GM19395 (cell line): ENCODE results near the gene OSBPL2.

Experiments
- ATAC-seq: cut with Tn5 transposase; IDR thresholded peaks from one replicate; pipeline ENCODE4 v1.9.1; 2021; ENCODE audit warnings: mild to moderate bottlenecking, moderate library complexity; ENCODE audit not compliant: unreplicated experiment

Gene OSBPL2

DNA sequence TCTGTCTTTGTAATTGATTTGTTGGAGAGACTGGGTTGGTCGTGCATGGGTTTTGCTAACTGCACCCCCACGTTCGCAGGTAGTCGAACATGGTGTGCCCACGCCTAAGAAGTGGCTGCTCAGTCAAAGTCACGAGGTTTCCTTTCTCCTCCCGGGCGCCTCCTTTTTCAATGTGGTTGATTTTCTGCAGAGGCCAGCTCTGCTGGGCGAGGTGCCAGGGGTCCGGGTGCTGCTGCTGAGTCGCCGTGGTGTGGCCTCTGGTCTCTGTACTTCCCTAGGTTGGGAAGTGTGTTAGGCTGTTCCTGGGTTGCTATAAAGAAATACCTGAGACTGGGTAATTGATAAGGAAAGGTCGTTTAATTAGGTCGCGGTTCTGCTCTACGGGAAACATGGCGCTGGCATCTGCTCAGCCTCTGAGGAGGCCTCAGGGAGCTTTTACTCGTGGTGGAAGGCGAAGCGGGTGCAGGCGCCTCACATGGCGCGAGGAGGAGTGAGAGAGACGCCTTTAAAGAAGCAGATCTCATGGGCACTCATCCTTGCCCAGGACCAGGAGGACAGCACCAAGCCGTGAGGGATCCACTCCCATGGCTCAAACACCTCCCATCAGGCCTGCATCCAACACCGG is 14.1 kb downstream of the OSBPL2 start:
- no peak for ATAC-seq

DNA sequence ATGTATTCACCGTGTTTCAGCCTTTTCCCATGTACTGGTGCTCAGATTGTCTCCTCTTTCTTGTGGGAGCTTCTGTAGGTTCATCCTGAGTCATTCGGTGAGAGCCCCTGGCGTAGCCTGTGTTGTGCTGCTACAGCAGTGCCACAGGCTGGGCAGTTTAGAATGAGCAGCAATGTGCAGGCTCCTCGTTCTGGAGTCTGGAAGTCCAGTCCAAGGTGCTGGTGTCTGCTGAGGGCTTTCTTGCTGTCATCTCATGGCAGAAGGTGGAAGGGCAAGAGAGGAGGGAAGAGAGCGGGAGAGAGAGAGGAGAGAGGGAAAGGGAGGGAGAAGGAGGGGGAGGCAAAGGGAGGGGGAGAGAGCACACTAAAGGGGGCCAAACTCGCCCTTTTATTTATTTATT is 15.1 kb downstream of the OSBPL2 start:
- no peak for ATAC-seq

DNA sequence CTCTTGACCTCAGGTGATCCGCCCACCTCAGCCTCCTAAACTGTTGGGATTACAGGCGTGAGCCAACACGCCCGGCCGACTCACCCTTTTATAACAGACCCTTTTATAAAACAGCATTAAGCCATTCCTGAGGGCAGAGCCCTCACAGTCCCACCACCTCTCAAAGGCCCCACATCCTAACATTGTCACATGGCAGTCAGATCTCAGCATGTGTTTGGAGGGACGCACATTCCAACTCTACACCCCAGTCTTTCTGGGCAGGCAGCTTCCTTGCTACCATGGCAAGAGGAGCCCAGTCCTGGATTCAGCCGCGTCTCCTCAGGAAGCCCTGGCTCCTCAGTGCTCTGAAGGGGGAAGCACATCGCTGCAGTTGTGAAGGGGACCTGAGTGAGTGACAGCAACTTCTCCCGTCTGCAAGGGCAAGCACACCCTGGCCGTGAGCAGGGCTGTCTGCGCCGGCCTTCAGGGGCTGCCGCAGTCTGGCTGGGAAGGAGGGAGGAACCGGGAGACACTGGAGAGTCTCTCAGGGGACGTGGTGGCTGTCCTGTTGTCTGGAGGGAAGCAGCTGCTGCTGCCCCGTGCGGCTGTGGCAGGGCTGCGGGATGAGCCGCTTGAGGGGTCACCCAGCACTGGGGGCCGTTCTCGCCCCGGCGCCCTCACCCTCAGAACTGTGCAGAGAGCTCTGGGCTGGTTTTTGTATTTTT is 15.9 kb downstream of the OSBPL2 start:
- ATAC-seq, result no peak

DNA sequence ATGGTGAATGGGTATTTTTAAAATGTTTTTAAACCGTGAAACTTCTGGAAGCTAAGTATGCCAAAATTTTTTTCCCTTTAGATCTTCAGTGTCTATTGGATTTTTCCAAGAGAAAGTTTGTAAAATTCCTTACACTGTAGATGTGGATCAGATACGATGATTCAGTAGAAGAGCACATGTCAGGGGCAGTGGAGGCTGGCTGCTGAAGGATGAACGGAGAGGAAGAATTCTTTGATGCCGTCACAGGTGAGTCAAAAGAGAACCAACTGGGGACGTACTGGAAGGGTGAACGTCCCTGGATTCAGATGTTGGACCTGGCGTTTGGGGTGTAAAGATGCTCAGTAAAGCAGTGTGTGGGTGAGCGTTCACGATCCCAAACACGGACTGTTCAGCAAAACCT is 17.7 kb downstream of the OSBPL2 start:
- no peak for ATAC-seq

DNA sequence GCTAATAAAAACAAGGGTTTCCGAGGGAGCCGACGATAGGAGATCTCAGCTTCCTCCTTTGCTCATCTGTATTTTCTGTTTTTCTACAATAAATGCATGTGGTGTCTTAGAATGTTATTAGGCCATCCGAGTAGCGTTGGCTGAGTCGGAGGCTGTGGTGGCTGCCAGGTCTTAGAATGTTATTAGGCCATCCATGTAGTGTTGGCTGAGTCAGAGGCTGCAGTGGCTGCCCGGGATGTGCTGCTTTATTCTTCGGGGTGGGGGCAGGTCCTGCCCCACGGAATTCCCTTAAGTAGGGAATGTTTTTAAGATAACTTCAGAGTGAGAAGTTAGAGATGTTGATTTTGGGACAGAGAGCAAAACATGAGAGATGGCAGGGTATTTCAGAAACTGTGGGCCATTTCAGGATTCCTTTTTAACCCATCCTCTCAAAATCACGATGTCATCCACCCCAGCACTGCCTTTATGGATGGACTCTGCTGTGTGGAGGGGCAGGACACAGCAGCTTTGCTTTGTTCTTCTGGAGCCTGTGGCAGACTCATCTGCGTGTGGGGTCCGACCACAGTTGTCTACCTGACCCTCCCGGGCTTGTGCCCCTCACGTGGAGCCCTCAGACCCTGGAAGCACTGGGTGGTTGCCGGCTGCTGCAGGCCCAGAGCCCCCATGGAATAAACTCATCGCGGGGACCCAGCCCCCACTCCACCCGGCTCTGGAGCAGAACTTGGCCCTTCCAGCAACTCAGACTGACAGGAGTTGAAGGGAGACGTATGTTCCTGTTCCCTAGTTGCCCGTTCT is 20.4 kb downstream of the OSBPL2 start:
- ATAC-seq, result no peak

DNA sequence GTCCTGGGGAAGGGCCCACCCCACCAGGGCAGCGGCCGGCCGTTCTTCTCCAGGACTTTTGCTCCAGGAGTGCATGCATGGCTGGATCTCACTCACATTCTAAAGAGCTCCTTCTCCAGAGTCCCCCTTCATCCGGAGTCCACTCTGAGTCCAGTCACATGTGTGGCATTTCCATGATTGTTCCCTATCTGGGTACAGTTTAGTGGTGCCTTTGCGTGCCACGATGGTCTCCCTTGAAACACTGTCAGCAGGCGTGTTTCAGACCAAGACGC is 20.9 kb downstream of the OSBPL2 start:
- ATAC-seq, result no peak

DNA sequence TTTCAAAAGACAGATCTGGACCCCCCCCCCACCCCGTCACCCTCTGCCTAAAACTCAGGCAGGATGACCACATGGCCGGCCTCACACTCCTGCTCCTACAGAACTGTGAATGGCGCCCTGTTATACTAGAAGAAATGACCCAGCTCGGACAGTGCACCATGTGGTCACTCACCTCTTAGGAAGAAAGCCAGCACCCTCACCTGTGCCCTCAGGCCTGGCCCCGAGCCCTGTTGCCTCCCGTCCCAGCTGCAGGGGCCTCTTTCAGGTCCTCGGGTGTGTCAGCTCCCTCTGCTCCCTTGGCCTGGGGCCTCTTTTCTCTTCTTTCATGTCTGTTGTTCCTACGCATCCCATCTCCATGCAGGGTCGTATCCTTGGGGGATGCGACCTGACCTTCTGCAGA is 23.7 kb downstream of the OSBPL2 start:
- ATAC-seq, result no peak

DNA sequence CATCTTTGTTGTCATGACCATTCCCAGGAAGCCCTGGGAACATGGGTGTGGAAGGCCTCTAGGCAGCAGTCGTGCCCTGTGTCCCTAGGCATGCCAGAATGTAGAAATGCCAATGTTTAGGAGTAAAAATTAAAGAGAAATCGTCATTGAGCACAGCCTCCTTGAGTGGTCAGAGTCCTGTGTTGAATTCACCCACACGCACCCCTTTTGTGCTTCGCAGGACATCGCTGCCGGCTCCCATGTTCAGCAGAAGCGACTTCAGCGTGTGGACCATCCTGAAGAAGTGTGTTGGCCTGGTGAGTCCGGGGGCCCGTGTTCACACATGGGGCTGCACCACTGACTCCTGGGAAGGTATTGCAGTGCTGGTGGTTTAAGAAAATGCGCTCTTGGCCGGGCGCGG is 25.1 kb downstream of the OSBPL2 start:
- ATAC-seq, result no peak

DNA sequence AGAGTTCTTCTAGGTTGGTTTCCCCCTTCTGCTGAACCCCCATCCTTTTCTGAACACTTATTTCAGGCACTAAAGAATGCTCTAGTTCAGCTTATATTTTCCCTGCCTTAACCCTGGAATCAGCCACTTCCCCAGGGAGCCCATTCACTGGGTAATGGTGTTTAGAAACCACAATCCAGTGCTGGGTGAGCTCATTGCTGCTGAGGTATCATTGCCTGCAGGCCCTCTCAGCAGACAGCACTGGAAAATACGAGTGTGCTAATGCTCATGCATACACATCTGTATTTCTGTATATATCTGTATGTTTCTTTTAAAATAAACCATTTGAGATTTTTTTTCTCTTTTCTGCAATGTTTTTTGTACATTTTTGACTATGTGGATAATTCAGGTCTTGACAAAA is 27.0 kb downstream of the OSBPL2 start:
- ATAC-seq, result no peak

DNA sequence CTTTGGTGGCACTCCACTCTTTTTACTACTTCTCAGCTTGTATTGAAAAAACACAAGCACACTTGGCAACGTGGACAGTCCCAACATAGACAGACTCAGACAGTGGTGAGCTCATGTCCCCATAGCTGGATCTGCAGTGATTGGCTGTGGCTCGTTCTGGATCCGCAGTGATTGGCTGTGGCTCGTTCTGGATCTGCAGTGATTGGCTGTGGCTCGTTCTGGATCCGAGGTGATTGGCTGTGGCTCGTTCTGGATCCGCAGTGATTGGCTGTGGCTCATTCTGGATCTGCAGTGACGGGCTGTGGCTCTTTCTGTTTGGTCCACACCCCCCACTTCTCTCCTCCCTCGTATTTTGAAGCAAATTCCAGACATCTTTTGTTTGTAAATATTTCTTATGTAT is 28.0 kb downstream of the OSBPL2 start:
- no peak for ATAC-seq

DNA sequence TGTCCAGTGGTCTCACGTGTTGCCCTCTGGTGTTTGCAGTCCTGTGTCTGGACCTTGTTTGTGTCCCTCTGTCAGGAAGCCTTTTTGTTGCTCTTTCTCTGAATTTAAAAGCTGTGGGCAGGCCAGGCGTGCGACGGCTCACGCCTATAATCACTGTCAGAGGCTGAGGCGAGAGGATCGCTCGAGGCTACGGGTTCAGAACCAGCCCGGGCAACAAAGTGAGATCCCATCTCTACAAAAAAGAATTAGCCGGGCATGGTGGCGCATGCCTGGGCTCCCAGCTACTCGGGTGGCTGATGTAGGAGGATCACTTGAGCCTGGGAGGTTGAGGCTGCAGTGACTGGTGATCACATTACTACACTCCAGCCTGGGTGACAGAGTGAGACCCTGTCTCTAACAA is 28.5 kb downstream of the OSBPL2 start:
- no peak for ATAC-seq

DNA sequence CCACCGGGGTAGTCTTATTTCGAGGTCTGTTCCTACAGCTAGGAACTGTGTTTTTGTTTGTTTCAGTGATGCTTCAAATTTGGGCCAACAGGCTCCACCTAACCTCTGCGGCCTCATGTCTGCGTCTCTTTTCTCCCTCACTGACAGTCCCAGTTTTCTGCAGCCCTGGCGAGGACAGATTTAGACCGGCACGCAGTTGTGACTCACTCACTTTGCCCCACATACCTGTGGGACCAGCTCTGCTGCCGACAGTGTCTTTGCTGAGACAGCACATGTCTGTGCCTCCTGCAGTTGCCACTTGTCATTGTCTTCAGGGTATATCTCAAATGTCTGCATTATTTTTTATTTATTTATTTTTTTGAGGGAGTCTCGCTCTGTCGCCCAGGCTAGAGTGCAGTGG is 29.2 kb downstream of the OSBPL2 start:
- ATAC-seq, result no peak

DNA sequence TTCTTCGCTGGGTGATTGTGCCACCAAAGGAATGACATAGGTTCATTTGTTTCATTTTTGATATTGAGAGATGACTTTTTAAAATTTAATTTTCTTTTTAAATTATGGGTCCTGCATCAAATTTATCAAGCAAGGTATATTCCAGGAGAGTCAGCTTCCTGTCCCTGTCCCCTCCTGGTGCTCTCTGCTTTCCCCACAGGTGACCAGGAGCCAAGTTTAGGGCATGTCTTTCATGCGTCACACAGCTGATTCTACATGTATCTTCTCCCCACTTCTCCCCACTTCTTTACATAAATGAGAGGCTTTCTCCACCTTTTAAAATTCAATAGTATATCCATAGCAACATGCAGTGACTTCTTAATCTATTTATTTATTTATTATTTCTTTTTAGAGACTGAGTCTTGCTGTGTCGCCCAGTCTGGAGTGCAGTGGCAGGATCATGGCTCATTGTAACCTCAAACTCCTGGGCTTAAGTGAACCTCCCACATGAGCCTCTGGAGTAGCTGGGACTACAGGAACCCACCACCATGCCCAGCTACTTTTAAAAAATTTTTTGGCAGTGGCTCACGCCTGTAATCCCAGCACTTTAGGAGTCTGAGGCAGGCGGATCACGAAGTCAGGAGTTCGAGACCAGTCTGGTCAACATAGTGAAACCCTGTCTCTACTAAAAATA is 30.0 kb downstream of the OSBPL2 start:
- ATAC-seq, result no peak

DNA sequence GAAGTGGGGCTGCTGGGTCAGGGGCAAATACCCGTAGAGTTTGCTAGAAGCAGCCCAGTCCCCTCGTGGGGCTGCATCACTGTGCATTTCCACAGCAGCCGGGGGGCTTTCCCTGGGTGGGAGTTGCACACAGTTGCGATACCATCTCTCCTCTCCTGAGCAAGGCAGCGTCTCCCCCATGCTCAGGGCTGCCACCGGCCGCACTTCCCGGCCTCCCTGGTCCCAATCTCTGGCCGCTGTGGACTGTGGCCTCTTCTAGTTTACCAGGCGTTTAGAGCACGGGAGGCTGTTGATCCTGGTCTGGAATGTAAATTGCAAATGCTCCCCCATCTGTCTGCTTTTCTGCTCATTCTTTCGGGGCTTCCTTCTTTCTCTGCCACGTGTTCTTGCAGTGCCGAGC is 31.1 kb downstream of the OSBPL2 start:
- ATAC-seq, result no peak

DNA sequence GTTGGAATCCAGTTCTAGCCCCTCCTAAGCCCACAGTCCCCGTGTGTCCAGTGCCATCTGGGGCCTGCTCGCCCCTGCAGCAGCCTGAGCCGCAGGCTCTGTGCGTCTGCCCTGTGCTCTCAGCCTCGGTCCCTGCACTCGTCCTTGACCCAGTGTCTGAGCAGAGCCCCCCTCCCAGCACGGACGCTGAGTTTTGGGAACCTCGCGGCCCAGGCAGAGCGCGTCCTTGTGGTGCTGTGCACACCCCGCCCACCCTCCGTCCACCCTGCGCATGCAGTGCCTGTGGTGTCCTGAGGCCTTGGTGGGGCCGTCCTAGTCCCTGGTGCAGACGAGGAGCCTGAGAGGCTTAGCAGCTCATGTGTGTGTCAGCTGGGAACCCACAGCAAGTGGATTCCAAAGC is 31.6 kb downstream of the OSBPL2 start:
- no peak for ATAC-seq

DNA sequence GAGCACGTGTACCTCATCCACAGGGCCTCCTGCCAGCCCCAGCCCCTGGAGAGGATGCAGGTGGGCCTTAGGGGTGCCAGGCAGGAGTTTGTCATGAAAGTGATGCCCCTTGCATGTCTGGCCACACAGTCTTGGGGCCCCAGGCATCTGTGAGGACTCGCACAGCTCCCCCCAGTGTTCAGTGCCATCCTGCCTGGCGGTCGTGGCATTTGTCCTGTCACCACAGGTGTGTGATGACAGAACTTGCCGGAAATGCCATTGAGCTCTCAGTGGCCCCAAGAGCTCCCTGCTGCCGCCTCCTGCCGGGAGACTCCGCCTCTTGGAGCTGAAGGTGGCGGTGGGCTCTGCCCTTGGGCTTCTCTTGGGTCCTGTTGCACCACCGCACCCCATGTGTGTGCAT is 33.9 kb downstream of the OSBPL2 start:
- no peak for ATAC-seq

DNA sequence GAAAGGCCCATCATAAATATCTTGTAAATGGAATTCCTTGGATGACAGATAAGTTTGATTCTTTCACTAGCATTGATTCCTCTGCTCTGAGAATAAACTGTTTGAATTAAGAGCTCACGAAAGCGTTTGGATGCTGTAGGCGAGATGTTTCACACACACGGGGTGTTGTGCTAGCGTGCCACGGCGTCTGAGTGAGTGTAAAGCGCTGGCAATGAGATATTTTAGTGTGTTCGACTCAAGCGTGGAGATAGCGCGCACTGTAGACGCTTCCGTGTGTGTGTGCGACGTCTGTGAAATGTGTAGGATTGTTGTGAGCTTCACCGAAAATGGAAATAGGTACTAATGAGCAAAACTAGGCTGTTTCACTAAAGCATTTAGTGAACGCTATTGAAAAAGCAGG is 35.1 kb downstream of the OSBPL2 start:
- ATAC-seq, result no peak

DNA sequence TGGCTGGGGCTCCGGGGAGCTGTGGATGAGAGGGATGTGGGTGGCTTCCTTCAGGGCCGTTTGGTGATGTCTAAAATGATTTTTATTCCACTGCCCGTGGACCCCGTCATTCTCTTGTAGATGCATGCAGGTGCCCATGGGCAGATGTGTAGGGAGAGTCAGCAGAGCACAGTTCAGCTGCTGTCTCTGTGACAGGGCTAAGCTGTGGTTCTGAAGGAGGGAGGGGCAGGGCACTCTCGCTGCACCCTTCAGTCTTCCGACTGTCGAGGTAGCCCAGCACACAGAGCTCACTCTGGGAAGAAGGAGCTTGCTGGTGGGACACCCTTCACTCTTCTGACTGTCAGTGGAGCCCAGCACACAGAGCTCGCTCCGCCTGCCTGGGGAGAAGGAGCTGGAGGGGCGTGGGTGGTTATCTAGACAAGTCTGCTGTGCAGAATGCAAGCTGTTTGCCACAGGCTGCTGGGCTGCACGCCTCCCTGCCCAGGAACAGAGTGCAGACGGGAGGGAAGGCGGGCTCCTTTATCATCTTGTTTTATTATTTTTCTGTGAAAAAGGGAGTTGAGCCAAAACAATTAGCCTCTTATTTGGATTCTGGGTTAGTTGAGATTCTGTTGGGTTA is 36.1 kb downstream of the OSBPL2 start:
- no peak for ATAC-seq

DNA sequence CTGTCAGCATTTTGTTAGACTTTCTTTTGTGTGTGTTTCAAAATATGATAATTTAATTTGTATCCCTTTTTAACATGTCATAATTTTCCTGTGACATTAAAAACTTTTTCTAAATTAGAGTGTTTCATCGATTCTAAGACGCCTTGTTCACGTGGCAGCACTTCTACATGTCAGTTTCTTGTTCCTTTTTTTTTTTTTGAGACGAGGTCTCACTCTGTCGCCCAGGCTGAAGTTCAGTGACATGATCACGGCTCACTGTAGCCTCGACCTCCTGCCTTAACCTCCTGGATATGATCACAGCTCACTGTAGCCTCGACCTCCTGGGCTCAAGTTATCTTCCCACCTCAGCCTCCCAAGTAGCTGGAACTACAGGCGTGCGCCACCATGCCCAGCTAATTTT is 36.9 kb downstream of the OSBPL2 start:
- ATAC-seq, result no peak

DNA sequence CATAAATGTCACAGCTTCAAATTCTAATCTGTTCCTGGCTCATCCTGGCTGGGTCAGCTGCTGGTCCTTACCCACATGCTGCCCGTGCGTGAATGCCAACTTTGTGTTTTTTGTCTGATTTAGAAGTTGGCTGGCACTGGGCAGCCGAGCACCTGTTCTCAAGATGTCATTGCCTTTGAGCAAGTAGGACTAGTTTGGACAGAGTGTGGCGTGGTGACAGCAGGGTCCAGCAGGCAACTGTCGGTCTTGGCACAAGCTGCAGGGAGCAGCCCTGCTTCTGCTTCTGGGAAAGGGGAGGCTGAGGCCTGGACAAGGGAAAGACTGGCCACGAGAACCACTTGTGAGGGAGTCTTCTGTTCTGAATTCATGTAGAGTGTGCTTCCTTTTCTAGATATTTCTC is 38.1 kb downstream of the OSBPL2 start:
- ATAC-seq, result no peak

DNA sequence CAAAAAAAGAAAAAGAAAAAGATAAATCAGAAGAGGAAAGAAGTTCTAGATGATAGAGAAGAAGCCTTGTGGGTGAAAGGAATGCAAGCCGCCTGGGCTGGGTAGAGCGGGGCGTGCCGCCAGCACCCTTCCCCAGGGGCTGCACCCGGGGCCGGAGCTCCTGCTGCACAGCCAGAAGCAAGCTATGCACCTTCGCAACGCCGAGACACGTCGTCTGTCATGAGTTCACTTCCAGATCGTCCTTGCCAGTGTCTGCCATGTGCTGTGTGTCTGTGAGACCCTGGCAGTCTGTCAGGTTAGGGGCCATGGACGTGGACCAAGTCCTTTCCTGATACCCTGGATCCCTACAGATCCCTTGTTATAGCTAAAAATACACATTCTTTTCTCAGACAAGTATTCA is 38.9 kb downstream of the OSBPL2 start:
- no peak for ATAC-seq

DNA sequence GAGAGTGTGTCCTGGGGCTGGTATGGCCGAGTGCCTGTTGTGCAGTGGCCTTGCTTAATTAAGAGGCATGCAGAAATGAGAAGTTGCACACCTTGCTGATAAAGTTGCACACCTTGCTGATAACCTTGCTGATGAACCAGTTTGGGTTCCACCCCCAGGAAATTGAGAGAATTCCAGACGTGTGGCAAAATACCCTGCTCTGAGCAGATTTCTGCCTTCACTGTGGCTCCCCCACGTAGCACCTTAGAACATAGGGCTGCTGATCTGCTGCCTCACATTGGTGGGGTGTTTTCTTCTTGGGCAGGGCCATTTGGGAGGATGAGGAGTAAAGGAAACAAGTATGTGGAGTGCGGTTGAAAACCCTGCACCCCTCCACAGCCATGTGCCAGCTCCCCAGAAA is 42.0 kb downstream of the OSBPL2 start:
- no peak for ATAC-seq
